Caco-2 (cell line): ENCODE measurements around the gene RSU1. TPM values are rescaled to one million over a fixed set of nuclear protein-coding genes. Genes with fewer than 3 reads are reported as not detected.

Experiments used
- BruUV-seq: library from RNA; stranded (reverse); fragments of 400-500 nt; replicated peaks from 2 replicates; lab custom pipeline; 2021; lab: Mats Ljungman, UMichigan
- CTCF ChIA-PET: fragments of 300-600 bp; sonication (Branson Sonifier 250); formaldehyde crosslinking; loops from one replicate; lab custom pipeline; 2022; ENCODE audit warnings: antibody characterized with exemption; lab: Charles Lee
- POLR2A ChIA-PET: fragments of 300-600 bp; sonication (Branson Sonifier 250); formaldehyde crosslinking; loops from one replicate; lab custom pipeline; 2022; ENCODE audit warnings: antibody characterized with exemption; lab: Charles Lee
- DNase-seq, 2 experiments: peaks; one replicate each; pipeline versions ENCODE4 v3.0.0 to v3.0.0-alpha.2; 2020 to 2022
- H3K27me3 ChIP-seq: replicated peaks from 2 replicates; pipeline ENCODE4 v1.6.0; 2011; ENCODE audit warnings: low read length; ENCODE audit not compliant: control insufficient read depth, insufficient read depth
- H3K36me3 ChIP-seq: 2 replicates; pipeline ENCODE4 v1.5.1; 2011; ENCODE audit warnings: low read length; ENCODE audit not compliant: control insufficient read depth, insufficient read depth
- H3K4me1 ChIP-seq: fragments of 250-450 bp; sonication (Bioruptor Pico); 2 replicates; pipeline ENCODE4 v1.5.1; 2020; ENCODE audit warnings: mild to moderate bottlenecking
- H3K4me3 ChIP-seq: 2 replicates; pipeline ENCODE4 v1.5.1; 2011; ENCODE audit warnings: low read depth, mild to moderate bottlenecking, control low read depth, low read length
- H3K9me3 ChIP-seq: fragments of 250-450 bp; sonication (Bioruptor Pico); 2 replicates; pipeline ENCODE4 v1.5.1; 2020; ENCODE audit warnings: mild to moderate bottlenecking, moderate library complexity
- H3K27ac Mint-ChIP-seq: one replicate; pipeline ENCODE4 v1.8.0; 2022; ENCODE audit warnings: mixed read lengths; ENCODE audit not compliant: unreplicated experiment
- H3K27me3 Mint-ChIP-seq: one replicate; pipeline ENCODE4 v1.8.0; 2022; ENCODE audit warnings: mixed read lengths; ENCODE audit not compliant: insufficient read depth, unreplicated experiment
- H3K36me3 Mint-ChIP-seq: one replicate; pipeline ENCODE4 v1.8.0; 2022; ENCODE audit warnings: mild to moderate bottlenecking, mixed read lengths; ENCODE audit not compliant: insufficient read depth, unreplicated experiment
- H3K4me1 Mint-ChIP-seq: one replicate; pipeline ENCODE4 v1.8.0; 2022; ENCODE audit warnings: low read depth, mixed read lengths; ENCODE audit not compliant: unreplicated experiment
- H3K4me3 Mint-ChIP-seq: one replicate; pipeline ENCODE4 v1.8.0; 2022; ENCODE audit warnings: mild to moderate bottlenecking, moderate library complexity, mixed read lengths; ENCODE audit not compliant: unreplicated experiment
- H3K9me3 Mint-ChIP-seq: one replicate; pipeline ENCODE4 v1.8.0; 2022; ENCODE audit warnings: mixed read lengths; ENCODE audit not compliant: unreplicated experiment
- CTCF ChIP-seq, 2 experiments: fragments of 200-600 bp in 1 of 2; IDR thresholded peaks; 1 replicate in 1 of 2; 2 replicates in 1 of 2; pipeline versions ENCODE4 v1.5.1 to v1.8.0; 2011 to 2022; ENCODE audit warnings: antibody characterized with exemption in 1 of 2, control low read depth in 1 of 2, inconsistent platforms in 1 of 2, low read depth in 1 of 2, low read length in 1 of 2, mild to moderate bottlenecking in 1 of 2, moderate library complexity in 1 of 2; ENCODE audit not compliant: insufficient read depth in 1 of 2, severe bottlenecking in 1 of 2, unreplicated experiment in 1 of 2
- intact Hi-C: fragments of 100-400 bp; cut with micrococcal nuclease; formaldehyde crosslinking; loops from one replicate; pipeline ENCODE4 v1.10.0; 2022; ENCODE audit not compliant: unreplicated experiment
- total RNA-seq: library from RNA; stranded (reverse); gene quantifications from 2 replicates; pipeline ENCODE4 v1.2.3, GENCODE V29; 2022

RSU1 gene
- total RNA-seq, 1 experiment from 2014 or later: 62.0 TPM

GRCh38 chr10:16662923-16663322 is 154.3 kb downstream of the RSU1 start:
- no peaks in the 10 kb centered on the region for H3K9me3 ChIP-seq
- no TSS peak for BruUV-seq
- no peaks in the 10 kb centered on the region for H3K36me3 Mint-ChIP-seq
- H3K4me1 Mint-ChIP-seq: no peaks in the 10 kb centered on the region
- no peaks in the 10 kb centered on the region for H3K27me3 Mint-ChIP-seq
- CTCF ChIA-PET: interaction anchor here (0.6 kb wide), 1 partner anchor 9 kb away, joined by 5 read pairs; no protein-coding TSS in a partner anchor
- no peak overlapping the region for H3K27ac Mint-ChIP-seq
- H3K4me1 ChIP-seq: no peaks in the 10 kb centered on the region
- H3K4me3 ChIP-seq: no peak overlapping the region
- POLR2A ChIA-PET: no interaction called here
- H3K9me3 Mint-ChIP-seq: no peaks in the 10 kb centered on the region
- H3K4me3 Mint-ChIP-seq: no peak overlapping the region
- H3K27me3 ChIP-seq: no peaks in the 10 kb centered on the region
- TF ChIP-seq CTCF (IDR thresholded peaks at IDR 0.05; ENCODE audit: insufficient read depth in 1 of 2, low read depth in 1 of 2, low read length in 1 of 2, severe bottlenecking in 1 of 2, unreplicated experiment in 1 of 2): no peak
- intact Hi-C loops: no loop called here
- H3K36me3 ChIP-seq: no peaks in the 10 kb centered on the region
- DNase-seq: no peak

- H3K36me3 ChIP-seq: no peaks in the 10 kb centered on the region
- BruUV-seq: no TSS peak
- Mint-ChIP-seq H3K36me3 (no peaks in the 10 kb centered on the region), H3K4me1 (peaks cover 6% of the 10 kb centered on the region), H3K9me3 (no peaks in the 10 kb centered on the region), H3K27me3 (no peaks in the 10 kb centered on the region), H3K4me3 (no peak overlapping the region), H3K27ac (no peak overlapping the region)
- H3K9me3 ChIP-seq: no peaks in the 10 kb centered on the region
- TF ChIP-seq CTCF (IDR thresholded peaks at IDR 0.05; ENCODE audit: insufficient read depth in 1 of 2, low read depth in 1 of 2, low read length in 1 of 2, severe bottlenecking in 1 of 2, unreplicated experiment in 1 of 2): no peak
- intact Hi-C loops: no loop called here
- H3K4me1 ChIP-seq: no peaks in the 10 kb centered on the region
- DNase-seq: no peak
- no peak overlapping the region for H3K4me3 ChIP-seq
- H3K27me3 ChIP-seq: no peaks in the 10 kb centered on the region
- CTCF ChIA-PET: no interaction called here
- POLR2A ChIA-PET: interaction anchor here (0.6 kb wide), 1 partner anchor 220 kb away, joined by 5 read pairs; no protein-coding TSS in a partner anchor
Measured at GRCh38 chr10:16656895-16657294, 160.3 kb downstream of the RSU1 start.

GRCh38 chr10:16653224-16653623 is 164.0 kb downstream of the RSU1 start:
- no peak for TF ChIP-seq CTCF (IDR thresholded peaks at IDR 0.05; ENCODE audit: insufficient read depth in 1 of 2, low read depth in 1 of 2, low read length in 1 of 2, severe bottlenecking in 1 of 2, unreplicated experiment in 1 of 2)
- POLR2A ChIA-PET: no interaction called here

More at GRCh38 chr10:16653224-16653623, 164.0 kb downstream of the RSU1 start:
- Histone ChIP-seq H3K4me3 (no peak overlapping the region), H3K9me3 (no peaks in the 10 kb centered on the region), H3K27me3 (no peaks in the 10 kb centered on the region), H3K36me3 (no peaks in the 10 kb centered on the region), H3K4me1 (no peaks in the 10 kb centered on the region; the same call in 1 of the 2 replicates)
- peaks cover 10% of the 10 kb centered on the region for H3K4me1 Mint-ChIP-seq
- no peak for DNase-seq
- intact Hi-C loops: no loop called here
- no TSS peak for BruUV-seq
- H3K9me3 Mint-ChIP-seq: no peaks in the 10 kb centered on the region
- no peaks in the 10 kb centered on the region for H3K27me3 Mint-ChIP-seq
- H3K4me3 Mint-ChIP-seq: no peak overlapping the region
- H3K27ac Mint-ChIP-seq: no peak overlapping the region
- CTCF ChIA-PET: interaction anchor here (0.6 kb wide), 1 partner anchor 11 kb away, joined by 3 read pairs; no protein-coding TSS in a partner anchor
- no peaks in the 10 kb centered on the region for H3K36me3 Mint-ChIP-seq
